HCT116 (cell line): ENCODE results near the gene ZBTB24. TPM values are rescaled to one million over a fixed set of nuclear protein-coding genes. Genes with fewer than 3 reads are reported as not detected.

ENCODE experiments used
- ATAC-seq: fragments of 200-7000 bp; cut with Tn5 transposase; 2 replicates; pipeline ENCODE4 v1.9.1; 2020; ENCODE audit warnings: mild to moderate bottlenecking, moderate library complexity
- BruUV-seq: library from RNA; stranded (reverse); fragments of 400-500 nt; replicated peaks from 2 replicates; lab custom pipeline; 2021; lab: Mats Ljungman, UMichigan
- CTCF ChIA-PET: fragments of 300-600 bp; sonication (Branson Sonifier 250); formaldehyde crosslinking; loops from one replicate; lab custom pipeline; 2021; ENCODE audit warnings: antibody characterized with exemption; lab: Charles Lee
- POLR2A ChIA-PET: fragments of 300-600, 350-600 bp; sonication (Branson Sonifier 250); formaldehyde crosslinking; loops from one replicate; lab custom pipeline; 2021; ENCODE audit warnings: antibody characterized with exemption; lab: Charles Lee
- RAD21 ChIA-PET, 2 experiments: fragments of 300-600 bp; sonication (Branson Sonifier 250); formaldehyde crosslinking; loops; one replicate each; lab custom pipeline; 2023; ENCODE audit warnings: low total read pairs in 2 of 2; ENCODE audit not compliant: uncharacterized antibody in 2 of 2, unreplicated experiment in 2 of 2, low non-redundant PET in 1 of 2; lab: Charles Lee
- DNase-seq: peaks from one replicate; pipeline ENCODE4 v3.0.0-alpha.2; 2010; ENCODE audit warnings: low read depth, low spot score
- H2AFZ ChIP-seq: fragments of 200-600 bp; shearing (Covaris generic), sonication (generic); 2 replicates; pipeline ENCODE4 v1.6.1; 2017; ENCODE audit warnings: low read depth, mixed run types, mixed read lengths, antibody characterized with exemption, low read length; ENCODE audit not compliant: poor library complexity, severe bottlenecking
- H3K27ac ChIP-seq: 2 replicates; pipeline ENCODE4 v1.5.1; 2012; ENCODE audit warnings: low read depth, low read length
- H3K27me3 ChIP-seq: fragments of 200-600 bp; sonication (generic); 2 replicates; pipeline ENCODE4 v1.6.1; 2016; ENCODE audit warnings: mixed run types, low read length, mixed read lengths; ENCODE audit not compliant: insufficient read depth
- H3K36me3 ChIP-seq, 2 experiments: fragments of 200-500 bp in 1 of 2; fragments of 200-600 bp in 1 of 2; sonication (Bioruptor generic) in 1 of 2; sonication (generic) in 1 of 2; 2 replicates each; pipeline versions ENCODE4 v1.5.1 to v1.6.1; 2014 to 2016; ENCODE audit warnings: low read length in 2 of 2, inconsistent platforms in 1 of 2, mixed read lengths in 1 of 2, mixed run types in 1 of 2; ENCODE audit not compliant: insufficient read depth in 2 of 2, control insufficient read depth in 1 of 2
- H3K4me1 ChIP-seq, 2 experiments: fragments of 200-600 bp in 1 of 2; sonication (generic) in 1 of 2; 2 replicates each; pipeline versions ENCODE4 v1.5.1 to v1.6.1; 2012 to 2017; ENCODE audit warnings: low read length in 2 of 2, inconsistent platforms in 1 of 2, mild to moderate bottlenecking in 1 of 2, mixed read lengths in 1 of 2, mixed run types in 1 of 2, moderate library complexity in 1 of 2; ENCODE audit not compliant: insufficient read depth in 2 of 2, control insufficient read depth in 1 of 2
- H3K4me2 ChIP-seq: fragments of 200-600 bp; sonication (generic); 2 replicates; pipeline ENCODE4 v1.6.1; 2017; ENCODE audit warnings: mixed run types, low read length, mixed read lengths
- H3K4me3 ChIP-seq, 2 experiments: fragments of 200-600 bp in 1 of 2; sonication (generic) in 1 of 2; replicated peaks in 1 of 2; 2 replicates each; pipeline ENCODE4 v1.5.1; 2011 to 2016; ENCODE audit warnings: low read length in 2 of 2, control low read depth in 1 of 2, low read depth in 1 of 2, mild to moderate bottlenecking in 1 of 2, mixed read lengths in 1 of 2, mixed run types in 1 of 2
- H3K79me2 ChIP-seq: fragments of 200-600 bp; sonication (generic); 2 replicates; pipeline ENCODE4 v1.6.1; 2017; ENCODE audit warnings: mild to moderate bottlenecking, mixed run types, low read length, moderate library complexity, mixed read lengths; ENCODE audit not compliant: insufficient read depth
- H3K9ac ChIP-seq: fragments of 200-600 bp; sonication (generic); 2 replicates; pipeline ENCODE4 v1.6.1; 2016; ENCODE audit warnings: low read length, mixed read lengths
- H3K9me2 ChIP-seq: fragments of 200-600 bp; sonication (generic), shearing (Covaris generic); 2 replicates; pipeline ENCODE4 v1.6.1; 2017; ENCODE audit warnings: mixed run types, mild to moderate bottlenecking, moderate library complexity; ENCODE audit not compliant: insufficient read depth
- H3K9me3 ChIP-seq, 2 experiments: fragments of 200-500 bp in 1 of 2; fragments of 200-600 bp in 1 of 2; sonication (Bioruptor generic) in 1 of 2; sonication (generic) in 1 of 2; 2 replicates each; pipeline ENCODE4 v1.6.1; 2014 to 2017; ENCODE audit warnings: low read length in 2 of 2, mixed read lengths in 2 of 2, inconsistent platforms in 1 of 2, low read depth in 1 of 2, mild to moderate bottlenecking in 1 of 2, mixed run types in 1 of 2, moderate library complexity in 1 of 2; ENCODE audit not compliant: control insufficient read depth in 1 of 2, insufficient read depth in 1 of 2
- H4K20me1 ChIP-seq: fragments of 200-600 bp; sonication (generic), shearing (Covaris generic); 2 replicates; pipeline ENCODE4 v1.6.1; 2017; ENCODE audit warnings: mixed run types, mild to moderate bottlenecking, moderate library complexity; ENCODE audit not compliant: insufficient read depth
- CTCF ChIP-seq, 3 experiments: fragments of 200-600 bp in 1 of 3; sonication (generic) in 1 of 3; IDR thresholded peaks in 2 of 3; conservative IDR thresholded peaks in 1 of 3; 2 replicates each; pipeline ENCODE4 v1.5.1; 2012 to 2017; ENCODE audit warnings: low read depth in 2 of 3, low read length in 2 of 3, antibody characterized with exemption in 1 of 3, borderline replicate concordance in 1 of 3, control low read depth in 1 of 3, mild to moderate bottlenecking in 1 of 3, mixed read lengths in 1 of 3, mixed run types in 1 of 3, moderate library complexity in 1 of 3; ENCODE audit not compliant: insufficient read depth in 1 of 3
- EGR1 ChIP-seq: IDR thresholded peaks from 2 replicates; pipeline ENCODE4 v1.6.1; 2012; ENCODE audit warnings: low read depth
- ELF1 ChIP-seq: IDR thresholded peaks from 2 replicates; pipeline ENCODE4 v1.6.1; 2012; ENCODE audit warnings: low read depth, borderline replicate concordance
- EZH2phosphoT487 ChIP-seq: fragments of 200-600 bp; IDR thresholded peaks from 2 replicates; pipeline ENCODE4 v1.6.1; 2018; ENCODE audit warnings: antibody characterized with exemption, borderline replicate concordance
- JUND ChIP-seq: IDR thresholded peaks from 2 replicates; pipeline ENCODE4 v1.6.1; 2012
- POLR2A ChIP-seq: IDR thresholded peaks from 2 replicates; pipeline ENCODE4 v1.7.0; 2011; ENCODE audit warnings: borderline replicate concordance; ENCODE audit not compliant: insufficient read depth, insufficient read length; ENCODE audit errors: extremely low read depth
- SRF ChIP-seq: IDR thresholded peaks from 2 replicates; pipeline ENCODE4 v1.6.1; 2012; ENCODE audit warnings: low read depth
- ZFX ChIP-seq: fragments of 450-650 bp; IDR thresholded peaks from 2 replicates; pipeline ENCODE4 v1.6.1; 2017
- intact Hi-C: fragments of 100-400 bp; cut with micrococcal nuclease; formaldehyde crosslinking; loops from 2 replicates; pipeline ENCODE4 v1.10.0; 2022
- total RNA-seq: library from RNA; stranded (reverse); gene quantifications from one replicate; pipeline ENCODE4 v1.2.1, GENCODE V29; 2021; ENCODE audit not compliant: unreplicated experiment

Gene ZBTB24
- total RNA-seq, 1 experiment from 2014 or later = 11.3 TPM

GRCh38 chr6:109448615-109449014, 34.4 kb downstream of the ZBTB24 start:
- no peaks in the 10 kb centered on the region for H3K9me3 ChIP-seq
- intact Hi-C loops = no loop called here
- ChIA-PET CTCF (no interaction called here), RAD21 (no interaction called here), POLR2A (no interaction called here)
- H3K4me1 ChIP-seq = 0 out of 4 replicates have a peak, but pooled peaks cover 0 to 3% of the 10 kb centered on the region in 2 experiments
- H2AFZ ChIP-seq = no peak overlapping the region
- no peak for TF ChIP-seq SRF
- no peak for TF ChIP-seq EZH2phosphoT487
- no peak for TF ChIP-seq POLR2A
- TF ChIP-seq JUND = no peak
- no peak for DNase-seq
- H3K4me3 ChIP-seq = no peak overlapping the region
- H3K9ac ChIP-seq = no peak overlapping the region
- H3K27ac ChIP-seq = no peak overlapping the region
- no peak overlapping the region for H3K4me2 ChIP-seq
- H3K79me2 ChIP-seq = no peaks in the 10 kb centered on the region
- peaks cover 4 to 5% of the 10 kb centered on the region in 2 experiments; a peak in 2 of 4 replicates for H3K36me3 ChIP-seq
- no peaks in the 10 kb centered on the region for H3K27me3 ChIP-seq
- no peaks in the 10 kb centered on the region for H4K20me1 ChIP-seq
- BruUV-seq = no TSS peak
- ATAC-seq = no peak
- H3K9me2 ChIP-seq = no peaks in the 10 kb centered on the region

- no peaks in the 10 kb centered on the region for H3K79me2 ChIP-seq
- H3K27ac ChIP-seq = no peak overlapping the region
- no peak overlapping the region for H3K9ac ChIP-seq
- POLR2A ChIA-PET = no interaction called here
- H3K27me3 ChIP-seq = no peaks in the 10 kb centered on the region
- peaks cover 5 to 6% of the 10 kb centered on the region in 2 experiments; a peak in 2 of 4 replicates for H3K36me3 ChIP-seq
- no TSS peak for BruUV-seq
- TF ChIP-seq ZFX = no peak
- peak in 1 of 3 experiments; percentile 6; a peak in 1 of 6 replicates for TF ChIP-seq CTCF (IDR thresholded peaks at IDR 0.05 in 2 of 3, conservative IDR thresholded peaks at IDR 0.05 in 1 of 3; ENCODE audit: borderline replicate concordance in 1 of 3, insufficient read depth in 1 of 3, low read depth in 2 of 3, low read length in 2 of 3)
- TF ChIP-seq ELF1 = no peak
- no peak for TF ChIP-seq EGR1
- TF ChIP-seq, all 23 proteins: peak for 1
- Histone ChIP-seq H3K4me2 (no peak overlapping the region), H3K9me2 (no peaks in the 10 kb centered on the region), H4K20me1 (no peaks in the 10 kb centered on the region), H3K4me1 (0 out of 4 replicates have a peak, but pooled peaks cover 0 to 3% of the 10 kb centered on the region in 2 experiments), H3K4me3 (no peak overlapping the region), H3K9me3 (no peaks in the 10 kb centered on the region), H2AFZ (no peak overlapping the region)
- RAD21 ChIA-PET = no interaction called here
- CTCF ChIA-PET = no interaction called here
- intact Hi-C loops = no loop called here
- no peak for DNase-seq
- ATAC-seq = peak; percentile 64
Measured at GRCh38 chr6:109447878-109448555, 35.0 kb downstream of the ZBTB24 start.
